ENCODE data around the gene GRIK1. TPM values are rescaled to one million over a fixed set of nuclear protein-coding genes. Genes with fewer than 3 reads are reported as not detected.

Gene GRIK1
- polyA plus RNA-seq, 1 donor from 2014 or later: 8.7 TPM

DNA sequence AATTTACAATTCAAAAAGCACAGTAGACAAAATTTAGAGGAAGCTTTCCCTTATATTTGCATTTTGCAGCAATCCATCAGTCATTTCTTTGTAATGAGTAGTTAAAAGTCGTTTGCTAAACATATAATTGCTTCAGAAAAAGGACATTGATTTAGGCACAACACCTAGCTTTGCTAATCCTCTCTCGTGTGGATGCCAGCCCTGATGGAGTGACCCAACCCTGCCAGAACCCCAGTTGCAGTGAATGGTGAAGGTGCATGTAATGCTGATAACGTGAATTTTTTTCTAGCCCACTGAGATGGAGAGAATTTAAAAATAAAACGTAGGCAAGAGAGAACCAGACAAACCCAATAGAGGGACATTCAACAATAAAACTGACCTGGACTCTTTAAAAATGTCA lies 263.4 kb downstream of the GRIK1 start:
- H3K4me2 ChIP-seq (ENCODE audit: low read length): no peak overlapping the region
- H3K79me2 ChIP-seq (replicated peaks; ENCODE audit: insufficient read depth, low read length): no peaks in the 10 kb centered on the region
- no peaks in the 10 kb centered on the region for H3K9me3 ChIP-seq (ENCODE audit: low read length)
- no peak overlapping the region for H3K27ac ChIP-seq (ENCODE audit: low read length)
- no peaks in the 10 kb centered on the region for H4K20me1 ChIP-seq (ENCODE audit: insufficient read depth)
- no peaks in the 10 kb centered on the region for H3K27me3 ChIP-seq (ENCODE audit: insufficient read depth, low read depth, low read length)
- no peaks in the 10 kb centered on the region for H3F3A ChIP-seq (ENCODE audit: insufficient read depth, low read length, poor library complexity, severe bottlenecking)
- no peak overlapping the region for H2AFZ ChIP-seq (ENCODE audit: low read depth, low read length)
- no peak overlapping the region for H3K4me3 ChIP-seq (ENCODE audit: low read length)
- H3K9me2 ChIP-seq (ENCODE audit: insufficient read depth, low read length): no peaks in the 10 kb centered on the region
- no peak overlapping the region for H3K9ac ChIP-seq (ENCODE audit: low read length)
- H3K36me3 ChIP-seq (ENCODE audit: insufficient read depth, low read length): no peaks in the 10 kb centered on the region
- TF ChIP-seq SMC3 (conservative IDR thresholded peaks at IDR 0.05; ENCODE audit: poor library complexity): no peak
- TF ChIP-seq MXI1 (conservative IDR thresholded peaks at IDR 0.05; ENCODE audit: poor library complexity, severe bottlenecking): no peak
- TF ChIP-seq, protein P1, sequence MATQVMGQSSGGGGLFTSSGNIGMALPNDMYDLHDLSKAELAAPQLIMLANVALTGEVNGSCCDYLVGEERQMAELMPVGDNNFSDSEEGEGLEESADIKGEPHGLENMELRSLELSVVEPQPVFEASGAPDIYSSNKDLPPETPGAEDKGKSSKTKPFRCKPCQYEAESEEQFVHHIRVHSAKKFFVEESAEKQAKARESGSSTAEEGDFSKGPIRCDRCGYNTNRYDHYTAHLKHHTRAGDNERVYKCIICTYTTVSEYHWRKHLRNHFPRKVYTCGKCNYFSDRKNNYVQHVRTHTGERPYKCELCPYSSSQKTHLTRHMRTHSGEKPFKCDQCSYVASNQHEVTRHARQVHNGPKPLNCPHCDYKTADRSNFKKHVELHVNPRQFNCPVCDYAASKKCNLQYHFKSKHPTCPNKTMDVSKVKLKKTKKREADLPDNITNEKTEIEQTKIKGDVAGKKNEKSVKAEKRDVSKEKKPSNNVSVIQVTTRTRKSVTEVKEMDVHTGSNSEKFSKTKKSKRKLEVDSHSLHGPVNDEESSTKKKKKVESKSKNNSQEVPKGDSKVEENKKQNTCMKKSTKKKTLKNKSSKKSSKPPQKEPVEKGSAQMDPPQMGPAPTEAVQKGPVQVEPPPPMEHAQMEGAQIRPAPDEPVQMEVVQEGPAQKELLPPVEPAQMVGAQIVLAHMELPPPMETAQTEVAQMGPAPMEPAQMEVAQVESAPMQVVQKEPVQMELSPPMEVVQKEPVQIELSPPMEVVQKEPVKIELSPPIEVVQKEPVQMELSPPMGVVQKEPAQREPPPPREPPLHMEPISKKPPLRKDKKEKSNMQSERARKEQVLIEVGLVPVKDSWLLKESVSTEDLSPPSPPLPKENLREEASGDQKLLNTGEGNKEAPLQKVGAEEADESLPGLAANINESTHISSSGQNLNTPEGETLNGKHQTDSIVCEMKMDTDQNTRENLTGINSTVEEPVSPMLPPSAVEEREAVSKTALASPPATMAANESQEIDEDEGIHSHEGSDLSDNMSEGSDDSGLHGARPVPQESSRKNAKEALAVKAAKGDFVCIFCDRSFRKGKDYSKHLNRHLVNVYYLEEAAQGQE (IDR thresholded peaks at IDR 0.05; ENCODE audit: borderline replicate concordance): no peak
- no peak for TF ChIP-seq POLR2AphosphoS5 (IDR thresholded peaks at IDR 0.05)
- TF ChIP-seq TAF1 (IDR thresholded peaks at IDR 0.05; ENCODE audit: low read depth): no peak
- no peak for TF ChIP-seq RAD21 (conservative IDR thresholded peaks at IDR 0.05)
- no peak for TF ChIP-seq EZH2 (IDR thresholded peaks at IDR 0.05; ENCODE audit: borderline replicate concordance, insufficient read depth, low read length, poor library complexity, severe bottlenecking)

DNA sequence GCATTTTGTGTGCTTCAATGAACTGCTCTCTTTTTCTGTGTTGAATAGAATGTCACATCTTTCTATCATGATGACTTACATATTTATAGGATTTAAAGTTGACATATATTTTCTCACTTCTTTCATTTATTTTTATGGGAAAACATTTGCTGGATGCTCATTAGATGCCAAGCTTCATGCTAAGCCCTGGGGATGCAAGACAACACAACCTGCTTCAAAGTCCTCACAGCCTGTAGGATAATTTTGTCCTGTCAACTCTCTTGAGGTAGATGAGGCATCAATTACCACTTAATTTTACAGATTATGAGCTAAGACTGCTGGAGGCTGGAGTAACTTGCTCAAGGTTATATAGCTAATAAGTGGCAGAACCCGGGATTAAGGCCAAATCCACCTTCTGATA lies 264.3 kb downstream of the GRIK1 start:
- H3K9me3 ChIP-seq (ENCODE audit: low read length): no peaks in the 10 kb centered on the region
- TF ChIP-seq TAF1 (IDR thresholded peaks at IDR 0.05; ENCODE audit: low read depth) (no peak), MXI1 (conservative IDR thresholded peaks at IDR 0.05; ENCODE audit: poor library complexity, severe bottlenecking) (no peak), EP300 (conservative IDR thresholded peaks at IDR 0.05; ENCODE audit: poor library complexity, severe bottlenecking) (no peak), SMC3 (conservative IDR thresholded peaks at IDR 0.05; ENCODE audit: poor library complexity) (no peak), RAD21 (conservative IDR thresholded peaks at IDR 0.05) (no peak), POLR2AphosphoS5 (IDR thresholded peaks at IDR 0.05) (no peak), EZH2 (IDR thresholded peaks at IDR 0.05; ENCODE audit: borderline replicate concordance, insufficient read depth, low read length, poor library complexity, severe bottlenecking) (no peak)
- TF ChIP-seq, protein P2, sequence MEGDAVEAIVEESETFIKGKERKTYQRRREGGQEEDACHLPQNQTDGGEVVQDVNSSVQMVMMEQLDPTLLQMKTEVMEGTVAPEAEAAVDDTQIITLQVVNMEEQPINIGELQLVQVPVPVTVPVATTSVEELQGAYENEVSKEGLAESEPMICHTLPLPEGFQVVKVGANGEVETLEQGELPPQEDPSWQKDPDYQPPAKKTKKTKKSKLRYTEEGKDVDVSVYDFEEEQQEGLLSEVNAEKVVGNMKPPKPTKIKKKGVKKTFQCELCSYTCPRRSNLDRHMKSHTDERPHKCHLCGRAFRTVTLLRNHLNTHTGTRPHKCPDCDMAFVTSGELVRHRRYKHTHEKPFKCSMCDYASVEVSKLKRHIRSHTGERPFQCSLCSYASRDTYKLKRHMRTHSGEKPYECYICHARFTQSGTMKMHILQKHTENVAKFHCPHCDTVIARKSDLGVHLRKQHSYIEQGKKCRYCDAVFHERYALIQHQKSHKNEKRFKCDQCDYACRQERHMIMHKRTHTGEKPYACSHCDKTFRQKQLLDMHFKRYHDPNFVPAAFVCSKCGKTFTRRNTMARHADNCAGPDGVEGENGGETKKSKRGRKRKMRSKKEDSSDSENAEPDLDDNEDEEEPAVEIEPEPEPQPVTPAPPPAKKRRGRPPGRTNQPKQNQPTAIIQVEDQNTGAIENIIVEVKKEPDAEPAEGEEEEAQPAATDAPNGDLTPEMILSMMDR (IDR thresholded peaks at IDR 0.05; ENCODE audit: poor library complexity, severe bottlenecking): no peak
- TF ChIP-seq, protein P1 (IDR thresholded peaks at IDR 0.05; ENCODE audit: borderline replicate concordance): no peak
- H3K9me2 ChIP-seq (ENCODE audit: insufficient read depth, low read length): no peaks in the 10 kb centered on the region

More for the DNA sequence above, 264.3 kb downstream of the GRIK1 start:
- Histone ChIP-seq H3K27ac (ENCODE audit: low read length) (no peak overlapping the region), H3K36me3 (ENCODE audit: insufficient read depth, low read length) (no peaks in the 10 kb centered on the region), H3K79me2 (replicated peaks; ENCODE audit: insufficient read depth, low read length) (no peaks in the 10 kb centered on the region), H3K9ac (ENCODE audit: low read length) (no peak overlapping the region), H4K20me1 (ENCODE audit: insufficient read depth) (no peaks in the 10 kb centered on the region), H2AFZ (ENCODE audit: low read depth, low read length) (no peak overlapping the region), H3F3A (ENCODE audit: insufficient read depth, low read length, poor library complexity, severe bottlenecking) (no peaks in the 10 kb centered on the region), H3K27me3 (ENCODE audit: insufficient read depth, low read depth, low read length) (no peaks in the 10 kb centered on the region), H3K4me3 (ENCODE audit: low read length) (no peak overlapping the region), H3K4me2 (ENCODE audit: low read length) (no peak overlapping the region)
